ENCODE data around the gene MYO1H. TPM values are rescaled to one million over a fixed set of nuclear protein-coding genes. Genes with fewer than 3 reads are reported as not detected.
"Not testable (repeated sequence)": the region's sequence is repeated elsewhere in the genome, so short reads cannot be mapped to it uniquely, and the experiment has no call there.

Gene MYO1H
- total RNA-seq, 2 experiments from 2014 or later: not detected

DNA sequence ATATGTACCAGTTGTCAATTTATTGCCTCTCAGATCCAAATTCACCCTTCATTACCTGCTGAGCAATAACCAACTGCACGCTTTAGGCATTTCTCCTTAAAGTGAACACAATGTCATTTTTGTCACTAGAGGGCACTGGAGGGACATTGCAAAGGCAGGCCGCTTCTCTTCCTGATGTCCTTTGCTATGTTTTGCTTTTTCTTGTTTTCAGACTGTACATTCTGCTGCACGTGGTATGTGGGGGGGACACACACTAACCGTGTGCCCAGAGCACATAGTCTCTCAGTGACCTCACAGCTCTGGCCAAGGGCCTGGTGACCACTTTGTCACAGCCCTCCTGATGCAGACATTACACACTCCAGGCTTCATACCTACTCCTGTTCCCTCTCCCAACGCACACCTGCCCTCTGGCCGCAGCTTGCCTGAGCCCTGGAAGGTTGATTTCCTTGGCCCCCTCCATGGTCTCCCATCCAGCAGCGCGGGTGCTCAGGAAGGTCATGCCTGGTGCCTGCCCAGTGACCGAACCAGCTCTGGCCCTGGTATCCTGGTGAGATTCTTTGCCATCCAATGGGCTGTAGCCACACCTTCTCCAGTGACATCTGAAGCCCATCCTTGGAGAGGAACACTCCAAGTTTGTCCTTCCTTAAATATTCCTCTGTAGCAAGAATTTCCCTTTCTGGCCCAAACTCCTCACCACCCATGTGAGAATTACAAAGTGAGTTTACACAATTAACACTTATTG, 39.9 kb downstream of the MYO1H start:
- Mint-ChIP-seq H3K36me3 (ENCODE audit: low read depth) (no peaks in the 10 kb centered on the region), H3K4me3 (no peak overlapping the region), H3K27me3 (ENCODE audit: low read depth) (peaks cover 19% of the 10 kb centered on the region), H3K9me3 (peaks cover 3% of the 10 kb centered on the region), H3K27ac (no peak overlapping the region), H3K4me1 (ENCODE audit: low read depth) (no peaks in the 10 kb centered on the region)
- intact Hi-C loops (cut with micrococcal nuclease): loop anchor here (5.0 to 10.0 kb wide), 2 partner anchors 503 to 725 kb away; partner anchors contain the start of gene DAO
- DNase-seq: no peak
- CTCF ChIA-PET: interaction anchor here (0.7 to 2.1 kb wide), 8 partner anchors 10 to 1789 kb away, joined by 3 to 10 read pairs (median 3); partner anchors contain the start of genes KCTD10 and UBE3B

DNA sequence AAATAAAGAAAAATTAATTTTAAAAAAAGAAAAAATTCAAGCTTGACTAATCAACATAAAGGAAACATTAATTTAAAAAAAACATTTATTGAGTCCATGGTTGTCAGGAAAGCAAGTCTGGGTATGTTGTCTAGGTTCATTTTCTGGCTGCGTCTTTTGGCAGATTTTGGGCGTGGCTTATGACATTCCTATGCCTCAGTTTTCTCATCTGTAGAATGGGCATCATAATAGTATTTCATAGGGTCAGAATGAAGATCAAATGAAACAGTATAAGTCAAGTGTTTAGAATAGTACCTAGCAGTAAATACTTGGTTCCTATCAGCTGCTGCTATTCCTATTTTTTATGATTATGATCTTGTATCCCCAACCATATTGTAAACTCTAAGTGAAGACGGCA, 40.5 kb downstream of the MYO1H start:
- H3K36me3 Mint-ChIP-seq (ENCODE audit: low read depth): no peaks in the 10 kb centered on the region
- peaks cover 21% of the 10 kb centered on the region for H3K27me3 Mint-ChIP-seq (ENCODE audit: low read depth)
- H3K27ac Mint-ChIP-seq: no peak overlapping the region
- intact Hi-C loops (cut with micrococcal nuclease): loop anchor here (5.0 to 10.0 kb wide), 2 partner anchors 503 to 726 kb away; partner anchors contain the start of gene DAO
- peaks cover 3% of the 10 kb centered on the region for H3K9me3 Mint-ChIP-seq
- CTCF ChIA-PET: interaction anchor here (0.7 to 2.1 kb wide), 6 partner anchors 10 to 1790 kb away, joined by 3 to 10 read pairs (median 3); partner anchors contain the start of genes KCTD10 and UBE3B
- H3K4me3 Mint-ChIP-seq: no peak overlapping the region
- DNase-seq: no peak
- no peaks in the 10 kb centered on the region for H3K4me1 Mint-ChIP-seq (ENCODE audit: low read depth)

DNA sequence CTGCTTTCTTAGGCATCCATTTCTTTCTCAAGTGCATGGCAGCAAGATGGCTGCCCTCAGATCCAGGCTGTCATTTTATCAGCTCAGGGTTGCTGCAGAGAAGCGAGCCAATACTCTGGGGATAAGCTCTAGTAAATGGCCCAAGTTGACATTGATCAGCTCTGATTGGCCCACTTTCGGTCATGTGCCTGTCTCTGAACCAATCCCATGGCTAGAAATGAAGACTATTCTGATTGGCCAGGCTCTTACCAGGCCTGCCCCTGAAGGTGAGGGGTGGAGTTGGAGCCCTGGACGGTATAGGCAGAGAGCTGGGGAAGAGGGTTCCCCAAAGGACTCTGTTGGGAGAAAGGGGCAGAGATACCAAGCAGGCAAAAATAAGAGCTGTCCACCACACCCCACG, 41.4 kb downstream of the MYO1H start:
- H3K4me1 Mint-ChIP-seq (ENCODE audit: low read depth): peaks cover 2% of the 10 kb centered on the region
- no peak overlapping the region for H3K27ac Mint-ChIP-seq
- intact Hi-C loops (cut with micrococcal nuclease): loop anchor here (5.0 to 10.0 kb wide), 2 partner anchors 504 to 727 kb away; partner anchors contain the start of gene DAO
- H3K36me3 Mint-ChIP-seq (ENCODE audit: low read depth): no peaks in the 10 kb centered on the region
- peaks cover 3% of the 10 kb centered on the region for H3K9me3 Mint-ChIP-seq
- peaks cover 24% of the 10 kb centered on the region for H3K27me3 Mint-ChIP-seq (ENCODE audit: low read depth)
- DNase-seq: no peak
- CTCF ChIA-PET: interaction anchor here (0.6 to 2.3 kb wide), 7 partner anchors 9 to 385 kb away, joined by 3 to 10 read pairs (median 3); no protein-coding TSS in a partner anchor
- no peak overlapping the region for H3K4me3 Mint-ChIP-seq

DNA sequence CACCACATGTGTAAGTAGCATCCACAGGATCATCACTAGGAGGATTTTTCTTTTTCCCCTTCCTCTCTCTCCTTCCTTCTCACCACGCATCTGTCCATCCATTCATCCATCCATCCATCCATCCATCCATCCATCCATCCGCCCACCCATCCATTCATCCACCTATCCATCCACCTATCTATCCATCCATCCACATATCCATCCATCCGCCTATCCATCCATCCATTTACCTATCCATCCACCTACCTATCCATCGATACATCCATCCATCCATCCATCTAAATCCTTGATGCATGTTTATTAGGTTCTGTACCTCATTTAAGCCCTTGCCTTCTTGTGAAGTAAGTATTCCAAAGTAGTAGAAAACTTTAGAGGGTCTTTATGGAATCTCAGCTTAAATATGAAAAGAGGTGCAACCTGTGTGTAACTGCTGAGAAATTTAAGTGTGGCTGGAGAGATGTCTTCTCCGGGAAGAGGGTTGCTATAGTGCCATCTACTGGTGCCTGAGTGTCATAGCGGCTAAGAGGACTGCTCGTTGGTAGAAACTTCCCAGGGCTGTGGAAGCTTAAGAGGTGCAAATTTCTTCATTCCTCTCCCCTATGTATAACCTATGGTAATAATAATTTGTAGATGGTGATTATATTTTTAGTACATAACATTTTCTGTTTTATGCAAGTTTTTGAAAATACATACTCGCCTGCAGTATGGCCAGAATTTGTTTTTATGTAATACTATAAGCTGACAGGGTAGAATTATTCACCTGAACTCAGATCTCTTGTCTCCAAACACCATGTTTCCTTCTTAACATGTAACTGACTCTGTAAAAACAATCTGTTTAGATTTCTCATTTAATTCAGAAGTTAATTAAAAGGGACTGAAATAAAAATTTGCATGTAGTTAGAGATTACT, 46.0 kb downstream of the MYO1H start:
- intact Hi-C loops (cut with micrococcal nuclease): loop anchor here (1.0 to 2.0 kb wide), 3 partner anchors 47 to 281 kb away; partner anchors contain the start of gene MYO1H
- peak; percentile 60 for DNase-seq
- CTCF ChIA-PET: interaction anchor here (0.6 to 1.6 kb wide), 24 partner anchors 9 to 301 kb away, joined by 3 to 9 read pairs (median 3); partner anchors contain the start of genes ALKBH2 and MYO1H
- no peaks in the 10 kb centered on the region for H3K36me3 Mint-ChIP-seq (ENCODE audit: low read depth)
- H3K27me3 Mint-ChIP-seq (ENCODE audit: low read depth): peaks cover 26% of the 10 kb centered on the region
- peaks cover 2% of the 10 kb centered on the region for H3K4me1 Mint-ChIP-seq (ENCODE audit: low read depth)
- no peak overlapping the region for H3K27ac Mint-ChIP-seq
- no peak overlapping the region for H3K4me3 Mint-ChIP-seq
- H3K9me3 Mint-ChIP-seq: no peaks in the 10 kb centered on the region

DNA sequence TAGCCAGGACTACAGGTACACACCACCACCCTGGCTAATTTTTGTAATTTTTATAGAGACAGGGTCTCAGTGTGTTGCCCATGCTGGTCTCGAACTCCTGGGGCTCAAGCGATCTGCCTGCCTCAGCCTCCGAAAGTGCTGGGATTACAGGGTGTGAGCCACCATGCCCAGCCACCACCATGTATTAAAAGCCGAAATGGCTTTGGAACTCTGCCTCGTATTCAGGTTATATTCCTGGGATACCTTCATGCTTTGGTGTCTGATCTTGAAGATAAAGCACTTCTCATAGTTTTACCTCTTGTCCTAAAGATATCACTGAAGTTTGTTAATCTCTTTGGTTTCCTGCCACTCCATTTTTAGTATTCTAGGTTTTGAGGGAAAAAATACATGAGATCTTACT, 47.2 kb downstream of the MYO1H start:
- Mint-ChIP-seq H3K4me1 (ENCODE audit: low read depth) (peaks cover 2% of the 10 kb centered on the region), H3K27ac (no peak overlapping the region), H3K9me3 (no peaks in the 10 kb centered on the region), H3K27me3 (ENCODE audit: low read depth) (peaks cover 29% of the 10 kb centered on the region), H3K4me3 (no peak overlapping the region), H3K36me3 (ENCODE audit: low read depth) (no peaks in the 10 kb centered on the region)
- DNase-seq: no peak
- intact Hi-C loops (cut with micrococcal nuclease): no loop called here
- CTCF ChIA-PET: interaction anchor here (0.6 to 1.6 kb wide), 8 partner anchors 19 to 397 kb away, joined by 3 to 9 read pairs (median 4); partner anchors contain the start of gene MYO1H

DNA sequence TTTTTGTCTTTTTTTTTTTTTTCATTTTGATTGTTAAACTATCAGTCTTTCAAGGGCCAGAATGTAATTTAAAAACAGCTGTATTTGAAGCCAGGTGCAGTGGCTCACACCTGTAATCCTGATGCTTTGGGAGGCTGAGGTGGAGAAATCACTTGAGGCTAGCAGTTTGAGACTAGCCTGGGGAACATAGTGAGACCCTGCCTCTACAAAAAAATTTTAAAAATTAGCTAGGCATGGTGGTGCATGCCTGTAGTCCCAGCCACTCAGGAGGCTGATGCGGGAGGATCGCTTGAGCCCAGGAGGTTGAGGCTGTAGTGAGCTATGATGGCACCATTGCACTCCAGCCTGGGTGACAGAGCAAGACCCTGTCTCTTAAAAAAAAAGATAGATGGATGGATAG, 57.1 kb downstream of the MYO1H start:
- DNase-seq; H3K4me1 Mint-ChIP-seq (ENCODE audit: low read depth); H3K27ac Mint-ChIP-seq; intact Hi-C loops (cut with micrococcal nuclease); H3K9me3 Mint-ChIP-seq; H3K4me3 Mint-ChIP-seq; H3K36me3 Mint-ChIP-seq (ENCODE audit: low read depth): not testable (repeated sequence)
- H3K27me3 Mint-ChIP-seq (ENCODE audit: low read depth): peaks cover 11% of the 10 kb centered on the region
- CTCF ChIA-PET: interaction anchor here (1.2 kb wide), 1 partner anchor 12 kb away, joined by 3 read pairs; no protein-coding TSS in a partner anchor

DNA sequence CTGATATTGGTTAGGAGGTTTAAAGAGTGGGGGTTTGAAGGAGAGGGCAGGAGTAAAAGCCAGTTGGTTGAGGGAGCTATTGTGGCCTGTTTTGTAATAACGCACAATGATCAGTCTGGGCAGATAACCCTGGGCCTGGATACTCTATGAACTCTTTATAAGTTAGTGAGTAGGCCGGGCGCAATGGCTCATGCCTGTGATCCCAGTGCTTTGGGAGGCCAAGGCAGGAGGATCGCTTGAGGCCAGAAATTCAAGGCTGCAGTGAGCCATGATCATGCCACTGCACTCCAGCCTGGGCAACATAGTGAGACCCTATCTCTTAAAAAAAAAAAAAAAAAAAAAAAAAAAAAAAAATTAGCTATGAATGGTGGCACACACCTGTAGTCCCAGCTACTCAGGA, 58.4 kb downstream of the MYO1H start:
- DNase-seq: not testable (repeated sequence)

DNA sequence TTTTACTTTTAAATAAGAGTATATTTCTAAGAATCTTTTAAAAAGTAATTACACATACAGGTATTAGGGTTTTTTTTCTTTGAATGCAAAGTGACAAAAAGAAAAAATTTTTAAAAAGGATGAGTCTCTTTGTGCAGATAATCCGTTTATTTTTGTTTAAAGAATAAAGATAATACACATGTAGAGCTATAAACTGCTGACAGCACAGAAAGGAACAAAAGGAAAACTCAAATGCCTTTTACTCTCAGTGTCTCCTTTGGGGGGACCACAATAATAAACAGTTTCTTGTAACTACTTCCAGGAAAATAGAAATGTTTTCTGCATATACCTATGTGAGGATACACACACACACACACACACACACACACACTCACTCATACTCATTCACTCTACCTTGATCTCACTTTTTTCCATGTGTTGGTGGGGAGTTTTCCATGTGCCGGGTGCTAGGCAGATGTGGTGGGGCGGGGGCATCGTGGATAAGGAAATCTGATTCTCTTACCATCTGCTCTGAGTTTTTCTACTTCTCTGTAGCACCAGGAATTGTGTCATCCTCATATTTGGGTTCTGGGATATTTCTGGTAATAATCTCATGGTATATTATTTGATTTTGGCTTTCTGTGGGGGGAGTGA, 71.3 kb downstream of the MYO1H start:
- intact Hi-C loops (cut with micrococcal nuclease): no loop called here
- no peaks in the 10 kb centered on the region for H3K9me3 Mint-ChIP-seq

More for the DNA sequence above, 58.4 kb downstream of the MYO1H start:
- intact Hi-C loops (cut with micrococcal nuclease); H3K36me3 Mint-ChIP-seq (ENCODE audit: low read depth); H3K9me3 Mint-ChIP-seq; H3K4me1 Mint-ChIP-seq (ENCODE audit: low read depth); H3K4me3 Mint-ChIP-seq; H3K27ac Mint-ChIP-seq: not testable (repeated sequence)
- CTCF ChIA-PET: interaction anchor here (1.1 kb wide), 1 partner anchor 12 kb away, joined by 3 read pairs; no protein-coding TSS in a partner anchor
- H3K27me3 Mint-ChIP-seq (ENCODE audit: low read depth): peaks cover 11% of the 10 kb centered on the region

DNA sequence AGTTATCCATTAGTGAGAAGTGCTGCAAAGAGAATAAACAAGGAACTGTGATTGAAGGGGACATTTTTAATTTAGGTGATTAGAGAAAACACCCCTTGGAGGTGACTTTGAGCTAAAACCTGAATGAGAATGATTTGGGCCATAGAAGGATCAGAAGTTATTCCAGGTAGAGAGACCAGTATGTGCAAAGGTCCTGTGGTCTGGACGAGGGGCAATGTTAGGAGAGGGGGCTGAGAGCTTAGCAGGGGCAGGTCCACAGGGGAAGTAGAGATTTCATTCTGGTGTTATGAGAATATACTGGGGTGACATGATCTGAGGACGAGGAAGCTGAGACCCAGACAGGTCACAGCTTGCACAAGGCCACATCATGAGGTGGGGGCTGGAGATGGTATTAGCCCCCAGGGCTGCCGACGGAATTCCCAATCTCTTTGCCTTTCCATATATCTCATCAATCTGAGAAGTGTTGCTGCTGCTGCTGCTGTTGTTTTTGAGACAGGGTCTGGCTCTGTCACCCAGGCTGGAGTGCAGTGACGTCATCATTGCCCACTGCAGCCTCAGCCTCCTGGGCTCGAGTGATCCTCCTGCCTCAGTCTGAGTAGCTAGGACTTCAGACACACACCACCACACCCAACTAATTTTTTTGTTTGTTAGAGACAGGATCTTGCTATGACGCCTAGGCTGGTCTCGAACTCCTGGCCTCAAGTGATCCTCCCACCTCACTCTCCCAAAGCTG, 73.8 kb downstream of the MYO1H start:
- Mint-ChIP-seq H3K4me1 (ENCODE audit: low read depth) (no peaks in the 10 kb centered on the region), H3K4me3 (no peak overlapping the region), H3K27ac (no peak overlapping the region), H3K27me3 (ENCODE audit: low read depth) (peaks cover 3% of the 10 kb centered on the region), H3K9me3 (no peaks in the 10 kb centered on the region), H3K36me3 (ENCODE audit: low read depth) (no peaks in the 10 kb centered on the region)
- no peak for DNase-seq
- intact Hi-C loops (cut with micrococcal nuclease): no loop called here
- CTCF ChIA-PET: interaction anchor here (0.6 to 2.8 kb wide), 4 partner anchors 9 to 193 kb away, joined by 3 to 11 read pairs (median 4); no protein-coding TSS in a partner anchor

More for the DNA sequence above, 71.3 kb downstream of the MYO1H start:
- Mint-ChIP-seq H3K27me3 (ENCODE audit: low read depth) (peaks cover 3% of the 10 kb centered on the region), H3K4me1 (ENCODE audit: low read depth) (no peaks in the 10 kb centered on the region), H3K4me3 (no peak overlapping the region), H3K27ac (no peak overlapping the region), H3K36me3 (ENCODE audit: low read depth) (no peaks in the 10 kb centered on the region)
- CTCF ChIA-PET: interaction anchor here (1.4 kb wide), 1 partner anchor 9 kb away, joined by 3 read pairs; no protein-coding TSS in a partner anchor
- DNase-seq: no peak

DNA sequence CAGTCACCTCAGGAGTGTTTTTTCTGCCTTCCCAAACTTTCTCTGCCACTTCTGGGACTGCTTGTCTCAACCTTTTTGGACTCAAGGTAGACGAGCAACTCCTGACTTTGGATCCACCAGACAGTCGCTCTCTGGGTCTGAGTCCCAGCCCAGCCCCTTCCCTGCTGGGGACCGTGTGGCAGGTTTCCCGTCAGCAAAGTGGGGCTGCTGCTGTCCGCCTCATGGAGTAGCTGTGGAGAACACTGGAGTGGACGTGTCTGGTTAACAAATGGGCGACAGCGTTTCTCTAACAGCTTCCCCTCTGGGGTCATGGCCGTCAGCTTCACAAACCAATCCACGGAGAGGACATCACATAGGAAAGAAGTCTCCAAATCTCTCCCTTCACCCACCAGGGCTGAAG, 74.6 kb downstream of the MYO1H start:
- intact Hi-C loops (cut with micrococcal nuclease): no loop called here
- no peak for DNase-seq
- no peak overlapping the region for H3K27ac Mint-ChIP-seq
- peaks cover 3% of the 10 kb centered on the region for H3K27me3 Mint-ChIP-seq (ENCODE audit: low read depth)
- H3K9me3 Mint-ChIP-seq: no peaks in the 10 kb centered on the region
- no peak overlapping the region for H3K4me3 Mint-ChIP-seq
- CTCF ChIA-PET: interaction anchor here (0.6 to 2.8 kb wide), 3 partner anchors 10 to 192 kb away, joined by 3 to 11 read pairs (median 4); no protein-coding TSS in a partner anchor
- no peaks in the 10 kb centered on the region for H3K36me3 Mint-ChIP-seq (ENCODE audit: low read depth)
- no peaks in the 10 kb centered on the region for H3K4me1 Mint-ChIP-seq (ENCODE audit: low read depth)

DNA sequence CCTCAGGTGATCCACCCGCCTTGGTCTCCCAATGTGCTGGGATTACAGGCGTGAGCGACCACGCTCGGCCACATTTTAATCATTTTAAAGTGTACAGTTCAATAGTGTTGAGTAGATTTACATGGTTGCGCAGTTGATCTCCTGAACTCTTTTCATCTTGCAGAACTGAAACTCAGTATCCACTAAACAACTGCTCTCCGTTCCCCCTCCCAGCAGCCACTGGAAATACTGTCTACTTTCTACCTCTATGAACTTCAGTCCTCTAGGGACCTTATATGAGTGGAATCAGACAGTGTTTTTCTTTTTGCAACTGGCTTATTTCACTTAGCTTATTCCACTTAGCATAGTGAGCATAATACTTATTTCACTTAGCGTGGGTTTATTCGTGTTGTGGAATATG, 75.7 kb downstream of the MYO1H start:
- Mint-ChIP-seq H3K36me3 (ENCODE audit: low read depth) (no peaks in the 10 kb centered on the region), H3K4me3 (no peak overlapping the region), H3K27ac (no peak overlapping the region), H3K9me3 (no peaks in the 10 kb centered on the region), H3K4me1 (ENCODE audit: low read depth) (no peaks in the 10 kb centered on the region), H3K27me3 (ENCODE audit: low read depth) (peaks cover 3% of the 10 kb centered on the region)
- CTCF ChIA-PET: interaction anchor here (1.1 to 2.8 kb wide), 2 partner anchors 9 to 30 kb away, joined by 3 to 11 read pairs; no protein-coding TSS in a partner anchor
- DNase-seq: no peak
- intact Hi-C loops (cut with micrococcal nuclease): no loop called here
